Mesothelial cell of epicardium (in vitro differentiated cells): ENCODE measurements around the gene MIP. TPM values are rescaled to one million over a fixed set of nuclear protein-coding genes. Genes with fewer than 3 reads are reported as not detected.

Experiments
- DNase-seq, 2 experiments: peaks; one replicate each; pipeline ENCODE4 v3.0.0; 2021; ENCODE audit warnings: low spot score in 2 of 2; ENCODE audit not compliant: unreplicated experiment in 2 of 2
- H3K27ac Mint-ChIP-seq: 2 replicates; pipeline ENCODE4 v1.8.0; 2021; ENCODE audit warnings: mixed read lengths
- H3K27me3 Mint-ChIP-seq: 2 replicates; pipeline ENCODE4 v1.8.0; 2021; ENCODE audit warnings: low read depth, mixed read lengths
- H3K36me3 Mint-ChIP-seq: 2 replicates; pipeline ENCODE4 v1.8.0; 2021; ENCODE audit warnings: mixed read lengths
- H3K4me1 Mint-ChIP-seq: 2 replicates; pipeline ENCODE4 v1.8.0; 2021; ENCODE audit warnings: mixed read lengths
- H3K4me3 Mint-ChIP-seq: 2 replicates; pipeline ENCODE4 v1.8.0; 2021; ENCODE audit warnings: mild to moderate bottlenecking, moderate library complexity, mixed read lengths
- H3K9me3 Mint-ChIP-seq: 2 replicates; pipeline ENCODE4 v1.8.0; 2021; ENCODE audit warnings: mixed read lengths
- CTCF ChIP-seq: fragments of 200-600 bp; sonication (generic); IDR thresholded peaks from one replicate; pipeline ENCODE4 v1.5.0; 2021; ENCODE audit warnings: antibody characterized with exemption; ENCODE audit not compliant: unreplicated experiment
- total RNA-seq: library from RNA; stranded (reverse); gene quantifications from 3 replicates; pipeline ENCODE4 v1.2.1, GENCODE V29; 2021

Gene MIP
- total RNA-seq, 1 donor from 2014 or later = not detected

- no peak overlapping the region for H3K4me3 Mint-ChIP-seq
- no peaks in the 10 kb centered on the region for H3K9me3 Mint-ChIP-seq
- DNase-seq = no peak
- no peaks in the 10 kb centered on the region for H3K4me1 Mint-ChIP-seq
- no peaks in the 10 kb centered on the region for H3K36me3 Mint-ChIP-seq
- no peak overlapping the region for H3K27ac Mint-ChIP-seq
- no peak for TF ChIP-seq CTCF
- H3K27me3 Mint-ChIP-seq = peaks cover 5% of the 10 kb centered on the region
Measured at GRCh38 chr12:56479625-56480024, 25.2 kb upstream of the MIP start.

GRCh38 chr12:56477521-56478225 is 23.2 kb upstream of the MIP start:
- Mint-ChIP-seq H3K9me3 (no peaks in the 10 kb centered on the region), H3K27me3 (no peaks in the 10 kb centered on the region), H3K27ac (no peak overlapping the region), H3K36me3 (no peaks in the 10 kb centered on the region), H3K4me1 (no peaks in the 10 kb centered on the region), H3K4me3 (no peak overlapping the region)
- TF ChIP-seq CTCF = no peak
- DNase-seq = no peak

- no peaks in the 10 kb centered on the region for H3K36me3 Mint-ChIP-seq
- H3K4me3 Mint-ChIP-seq = no peak overlapping the region
- DNase-seq = no peak
- H3K27me3 Mint-ChIP-seq = no peaks in the 10 kb centered on the region
- H3K4me1 Mint-ChIP-seq = no peaks in the 10 kb centered on the region
- no peak overlapping the region for H3K27ac Mint-ChIP-seq
- H3K9me3 Mint-ChIP-seq = no peaks in the 10 kb centered on the region
- no peak for TF ChIP-seq CTCF
Measured at GRCh38 chr12:56476972-56477432, 22.5 kb upstream of the MIP start.

- H3K4me3 Mint-ChIP-seq = no peak overlapping the region
- H3K9me3 Mint-ChIP-seq = no peaks in the 10 kb centered on the region
- H3K27me3 Mint-ChIP-seq = no peaks in the 10 kb centered on the region
- no peak for TF ChIP-seq CTCF
- H3K4me1 Mint-ChIP-seq = no peaks in the 10 kb centered on the region
- H3K36me3 Mint-ChIP-seq = no peaks in the 10 kb centered on the region
- DNase-seq = no peak
- no peak overlapping the region for H3K27ac Mint-ChIP-seq
Measured at GRCh38 chr12:56476143-56476542, 21.7 kb upstream of the MIP start.

- Mint-ChIP-seq H3K27ac (no peak overlapping the region), H3K36me3 (peaks cover 5% of the 10 kb centered on the region), H3K27me3 (no peaks in the 10 kb centered on the region), H3K4me1 (peaks cover 7% of the 10 kb centered on the region), H3K9me3 (no peaks in the 10 kb centered on the region), H3K4me3 (no peak overlapping the region)
- DNase-seq = no peak
- TF ChIP-seq CTCF = no peak
Measured at GRCh38 chr12:56474389-56474788, 19.9 kb upstream of the MIP start.
